Effector CD8-positive, alpha-beta T cell (primary cell): ENCODE measurements around the gene IL22RA1.
A peak's percentile ranks its signal among the peaks of the same experiment; 100 is the strongest.

ENCODE experiments used
- DNase-seq: peaks from one replicate; lab custom pipeline; 2025; lab: John Stamatoyannopoulos, UW
- total RNA-seq, 4 experiments: gene quantifications; one replicate each; lab custom pipeline; 2026; lab: John Stamatoyannopoulos, UW

Gene IL22RA1
- total RNA-seq, result 0 reads per million in 4 experiments

- no peak for DNase-seq
Measured at GRCh38 chr1:24142546-24143534, at the start of gene IL22RA1. TSS of gene IL22RA1 (minus strand) at chr1:24143140. CDS start at chr1:24143082, 58 bp downstream.

- DNase-seq, result no peak
Measured at GRCh38 chr1:24191860-24192259, 48.9 kb upstream of the IL22RA1 start.

GRCh38 chr1:24190983-24191461, 48.1 kb upstream of the IL22RA1 start:
- no peak for DNase-seq

GRCh38 chr1:24189528-24189927, 46.6 kb upstream of the IL22RA1 start:
- DNase-seq, result no peak

GRCh38 chr1:24186993-24187790, 44.3 kb upstream of the IL22RA1 start, which contains the start of gene IFNLR1:
TSS of gene IFNLR1 (minus strand) at chr1:24187289. CDS start at chr1:24187248, 41 bp downstream.
- DNase-seq, result peak; percentile 61

GRCh38 chr1:24186711-24186992, 43.7 kb upstream of the IL22RA1 start:
- no peak for DNase-seq

- DNase-seq, result no peak
Measured at GRCh38 chr1:24186031-24186710, 43.2 kb upstream of the IL22RA1 start.

- no peak for DNase-seq
Measured at GRCh38 chr1:24185076-24185475, 42.1 kb upstream of the IL22RA1 start.

GRCh38 chr1:24182061-24182460, 39.1 kb upstream of the IL22RA1 start:
- no peak for DNase-seq

- DNase-seq, result no peak
Measured at GRCh38 chr1:24181619-24182018, 38.7 kb upstream of the IL22RA1 start.

GRCh38 chr1:24180676-24181075, 37.7 kb upstream of the IL22RA1 start:
- no peak for DNase-seq

- DNase-seq, result no peak
Measured at GRCh38 chr1:24179251-24179840, 36.4 kb upstream of the IL22RA1 start.

- no peak for DNase-seq
Measured at GRCh38 chr1:24178407-24178806, 35.5 kb upstream of the IL22RA1 start.

GRCh38 chr1:24177161-24177560, 34.2 kb upstream of the IL22RA1 start:
- DNase-seq, result no peak

- no peak for DNase-seq
Measured at GRCh38 chr1:24175033-24175755, 32.3 kb upstream of the IL22RA1 start.

- DNase-seq, result no peak
Measured at GRCh38 chr1:24173638-24174575, 31.0 kb upstream of the IL22RA1 start.

GRCh38 chr1:24172598-24172997, 29.7 kb upstream of the IL22RA1 start:
- DNase-seq, result no peak

- DNase-seq, result no peak
Measured at GRCh38 chr1:24169286-24169685, 26.3 kb upstream of the IL22RA1 start.

GRCh38 chr1:24168245-24168644, 25.3 kb upstream of the IL22RA1 start:
- no peak for DNase-seq

- DNase-seq, result no peak
Measured at GRCh38 chr1:24167008-24167407, 24.1 kb upstream of the IL22RA1 start.
